Panc1 (cell line): ENCODE data around the gene PLA2G5.

Source experiments
- POLR2AphosphoS5 ChIP-seq: IDR thresholded peaks from 2 replicates; pipeline ENCODE4 v1.6.1; 2012; ENCODE audit warnings: mild to moderate bottlenecking, low read depth, low read length, moderate library complexity
- REST ChIP-seq, 2 experiments: IDR thresholded peaks; 2 replicates each; pipeline ENCODE4 v1.6.1; 2011 to 2012; ENCODE audit warnings: low read depth in 2 of 2, control low read depth in 1 of 2, low read length in 1 of 2, mild to moderate bottlenecking in 1 of 2, moderate library complexity in 1 of 2; ENCODE audit not compliant: insufficient read depth in 1 of 2
- TCF7L2 ChIP-seq: IDR thresholded peaks from 2 replicates; pipeline ENCODE4 v1.6.1; 2011; ENCODE audit warnings: mild to moderate bottlenecking, low read depth, low read length, inconsistent platforms
- TF ChIP-seq, protein P1 (sequence below): fragments of 450-650 bp; IDR thresholded peaks from 2 replicates; pipeline ENCODE4 v1.5.1; 2017; ENCODE audit warnings: mild to moderate bottlenecking

GRCh38 chr1:20057886-20058420, 12.0 kb upstream of the PLA2G5 start:
- TF ChIP-seq, protein P1, sequence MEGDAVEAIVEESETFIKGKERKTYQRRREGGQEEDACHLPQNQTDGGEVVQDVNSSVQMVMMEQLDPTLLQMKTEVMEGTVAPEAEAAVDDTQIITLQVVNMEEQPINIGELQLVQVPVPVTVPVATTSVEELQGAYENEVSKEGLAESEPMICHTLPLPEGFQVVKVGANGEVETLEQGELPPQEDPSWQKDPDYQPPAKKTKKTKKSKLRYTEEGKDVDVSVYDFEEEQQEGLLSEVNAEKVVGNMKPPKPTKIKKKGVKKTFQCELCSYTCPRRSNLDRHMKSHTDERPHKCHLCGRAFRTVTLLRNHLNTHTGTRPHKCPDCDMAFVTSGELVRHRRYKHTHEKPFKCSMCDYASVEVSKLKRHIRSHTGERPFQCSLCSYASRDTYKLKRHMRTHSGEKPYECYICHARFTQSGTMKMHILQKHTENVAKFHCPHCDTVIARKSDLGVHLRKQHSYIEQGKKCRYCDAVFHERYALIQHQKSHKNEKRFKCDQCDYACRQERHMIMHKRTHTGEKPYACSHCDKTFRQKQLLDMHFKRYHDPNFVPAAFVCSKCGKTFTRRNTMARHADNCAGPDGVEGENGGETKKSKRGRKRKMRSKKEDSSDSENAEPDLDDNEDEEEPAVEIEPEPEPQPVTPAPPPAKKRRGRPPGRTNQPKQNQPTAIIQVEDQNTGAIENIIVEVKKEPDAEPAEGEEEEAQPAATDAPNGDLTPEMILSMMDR: no peak
- TF ChIP-seq POLR2AphosphoS5: no peak
- no peak for TF ChIP-seq REST (IDR thresholded peaks at IDR 0.05; ENCODE audit: insufficient read depth in 1 of 2, low read depth in 2 of 2, low read length in 1 of 2)
- TF ChIP-seq TCF7L2: no peak
